Neural cell (in vitro differentiated cells): ENCODE data around the gene DNAH10. TPM values are rescaled to one million over a fixed set of nuclear protein-coding genes. Genes with fewer than 3 reads are reported as not detected.

Source experiments
- H2AFZ ChIP-seq: fragments of 200-600, 300-800 bp; sonication (generic), shearing (Covaris generic); 2 replicates; pipeline ENCODE4 v1.6.0; 2014; ENCODE audit warnings: low read depth, mild to moderate bottlenecking, antibody characterized with exemption, low read length, moderate library complexity
- H3F3A ChIP-seq: fragments of 200-600 bp; shearing (Covaris generic); 2 replicates; pipeline ENCODE4 v1.6.1; 2016; ENCODE audit warnings: mild to moderate bottlenecking, moderate library complexity, mixed read lengths, antibody characterized with exemption, low read length; ENCODE audit not compliant: insufficient read depth, poor library complexity, severe bottlenecking
- H3K27ac ChIP-seq: fragments of 200-600, 300-800 bp; sonication (generic), shearing (Covaris generic); 2 replicates; pipeline ENCODE4 v1.5.1; 2014; ENCODE audit warnings: mild to moderate bottlenecking, low read length, moderate library complexity
- H3K27me3 ChIP-seq: fragments of 300-800, 200-600 bp; sonication (generic), shearing (Covaris generic); 2 replicates; pipeline ENCODE4 v1.6.0; 2014; ENCODE audit warnings: mild to moderate bottlenecking, low read depth, low read length, moderate library complexity; ENCODE audit not compliant: insufficient read depth
- H3K36me3 ChIP-seq: fragments of 300-800, 200-600 bp; sonication (generic), shearing (Covaris generic); 2 replicates; pipeline ENCODE4 v1.5.1; 2014; ENCODE audit warnings: mild to moderate bottlenecking, antibody characterized with exemption, low read length, moderate library complexity; ENCODE audit not compliant: insufficient read depth
- H3K4me2 ChIP-seq: fragments of 300-800, 200-600 bp; sonication (generic), shearing (Covaris generic); 2 replicates; pipeline ENCODE4 v1.6.0; 2014; ENCODE audit warnings: mild to moderate bottlenecking, low read length
- H3K4me3 ChIP-seq: fragments of 300-800, 200-600 bp; sonication (generic), shearing (Covaris generic); 2 replicates; pipeline ENCODE4 v1.5.1; 2014; ENCODE audit warnings: mild to moderate bottlenecking, low read length, moderate library complexity
- H3K79me2 ChIP-seq: fragments of 200-600 bp; shearing (Covaris generic); replicated peaks from 2 replicates; pipeline ENCODE4 v1.6.0; 2014; ENCODE audit warnings: mild to moderate bottlenecking, low read length, moderate library complexity; ENCODE audit not compliant: insufficient read depth
- H3K9ac ChIP-seq: fragments of 300-800, 200-600 bp; sonication (generic), shearing (Covaris generic); 2 replicates; pipeline ENCODE4 v1.6.1; 2016; ENCODE audit warnings: mild to moderate bottlenecking, low read length, mixed read lengths
- H3K9me2 ChIP-seq: fragments of 200-600 bp; shearing (Covaris generic); 2 replicates; pipeline ENCODE4 v1.6.1; 2016; ENCODE audit warnings: mild to moderate bottlenecking, low read length, mixed read lengths; ENCODE audit not compliant: insufficient read depth
- H3K9me3 ChIP-seq: fragments of 200-600, 300-800 bp; sonication (generic), shearing (Covaris generic); 2 replicates; pipeline ENCODE4 v1.6.1; 2016; ENCODE audit warnings: mild to moderate bottlenecking, mixed run types, low read length, moderate library complexity, mixed read lengths
- H4K20me1 ChIP-seq: fragments of 200-600 bp; shearing (Covaris generic); 2 replicates; pipeline ENCODE4 v1.6.1; 2016; ENCODE audit warnings: mild to moderate bottlenecking, mixed run types; ENCODE audit not compliant: insufficient read depth
- CTCF ChIP-seq: fragments of 450-650 bp; IDR thresholded peaks from 2 replicates; pipeline ENCODE4 v1.5.1; 2014; ENCODE audit warnings: antibody characterized with exemption, mild to moderate bottlenecking, moderate library complexity; ENCODE audit not compliant: poor library complexity, severe bottlenecking
- EP300 ChIP-seq: fragments of 450-650 bp; conservative IDR thresholded peaks from 2 replicates; pipeline ENCODE4 v1.6.1; 2014; ENCODE audit warnings: antibody characterized with exemption, mild to moderate bottlenecking, moderate library complexity; ENCODE audit not compliant: poor library complexity, severe bottlenecking
- EZH2 ChIP-seq: fragments of 200-600, 300-800 bp; shearing (Covaris generic), sonication (generic); IDR thresholded peaks from 2 replicates; pipeline ENCODE4 v1.6.1; 2014; ENCODE audit warnings: antibody characterized with exemption, low read length, borderline replicate concordance, mild to moderate bottlenecking; ENCODE audit not compliant: insufficient read depth, poor library complexity, severe bottlenecking
- MXI1 ChIP-seq: fragments of 450-650 bp; conservative IDR thresholded peaks from 2 replicates; pipeline ENCODE4 v1.6.1; 2014; ENCODE audit warnings: antibody characterized with exemption, mild to moderate bottlenecking; ENCODE audit not compliant: poor library complexity, severe bottlenecking
- POLR2AphosphoS5 ChIP-seq: IDR thresholded peaks from 2 replicates; pipeline ENCODE4 v1.6.1; 2012
- RAD21 ChIP-seq: fragments of 450-650 bp; conservative IDR thresholded peaks from 2 replicates; pipeline ENCODE4 v1.6.1; 2014; ENCODE audit warnings: antibody characterized with exemption, mild to moderate bottlenecking, moderate library complexity
- REST ChIP-seq: IDR thresholded peaks from 2 replicates; pipeline ENCODE4 v1.6.1; 2012; ENCODE audit warnings: borderline replicate concordance
- SMC3 ChIP-seq: fragments of 450-650 bp; conservative IDR thresholded peaks from 2 replicates; pipeline ENCODE4 v1.6.1; 2014; ENCODE audit warnings: antibody characterized with exemption, mild to moderate bottlenecking, moderate library complexity; ENCODE audit not compliant: poor library complexity
- TAF1 ChIP-seq: IDR thresholded peaks from 2 replicates; pipeline ENCODE4 v1.6.1; 2012; ENCODE audit warnings: low read depth
- polyA plus RNA-seq: library from polyadenylated mRNA; depleted of rRNA; stranded (reverse); fragments of >200 nt; gene quantifications from 2 replicates; pipeline ENCODE4 v1.2.3, GENCODE V29; 2014

DNAH10 gene
- polyA plus RNA-seq, 1 donor from 2014 or later, result 1.9 TPM

- H3K79me2 ChIP-seq, result no peaks in the 10 kb centered on the region
- TF ChIP-seq MXI1 (no peak), RAD21 (no peak), EP300 (no peak), CTCF (no peak), REST (no peak), POLR2AphosphoS5 (no peak), TAF1 (no peak), SMC3 (no peak), EZH2 (no peak)
Observed at GRCh38 chr12:123847876-123848275, 85.8 kb downstream of the DNAH10 start.

GRCh38 chr12:123849517-123849916 is 87.4 kb downstream of the DNAH10 start:
- Histone ChIP-seq H3K9me2 (no peaks in the 10 kb centered on the region), H3K9ac (no peak overlapping the region)
- TF ChIP-seq REST, result no peak
- TF ChIP-seq TAF1, result no peak
- TF ChIP-seq MXI1, result no peak

More at GRCh38 chr12:123847876-123848275, 85.8 kb downstream of the DNAH10 start:
- no peaks in the 10 kb centered on the region for H3K27me3 ChIP-seq
- H3K4me2 ChIP-seq, result no peak overlapping the region
- no peaks in the 10 kb centered on the region for H3K9me3 ChIP-seq
- no peaks in the 10 kb centered on the region for H3K9me2 ChIP-seq
- H3K27ac ChIP-seq, result no peak overlapping the region
- no peaks in the 10 kb centered on the region for H4K20me1 ChIP-seq
- H3K9ac ChIP-seq, result no peak overlapping the region
- H2AFZ ChIP-seq, result no peak overlapping the region
- H3K36me3 ChIP-seq, result no peaks in the 10 kb centered on the region
- H3F3A ChIP-seq, result no peaks in the 10 kb centered on the region
- H3K4me3 ChIP-seq, result no peak overlapping the region

More at GRCh38 chr12:123849517-123849916, 87.4 kb downstream of the DNAH10 start:
- no peaks in the 10 kb centered on the region for H3K36me3 ChIP-seq
- H3K79me2 ChIP-seq, result no peaks in the 10 kb centered on the region
- H3K27ac ChIP-seq, result no peak overlapping the region
- no peaks in the 10 kb centered on the region for H3K27me3 ChIP-seq
- H3F3A ChIP-seq, result no peaks in the 10 kb centered on the region
- H3K4me3 ChIP-seq, result no peak overlapping the region
- H4K20me1 ChIP-seq, result no peaks in the 10 kb centered on the region
- H2AFZ ChIP-seq, result no peak overlapping the region
- H3K9me3 ChIP-seq, result no peaks in the 10 kb centered on the region
- no peak overlapping the region for H3K4me2 ChIP-seq
